Measurements from ENCODE around the gene HNRNPC. TPM values are rescaled to one million over a fixed set of nuclear protein-coding genes. Genes with fewer than 3 reads are reported as not detected.

The HNRNPC gene
- total and polyA plus RNA-seq, 5 donors, result 241 to 334 (median 302) TPM

DNA sequence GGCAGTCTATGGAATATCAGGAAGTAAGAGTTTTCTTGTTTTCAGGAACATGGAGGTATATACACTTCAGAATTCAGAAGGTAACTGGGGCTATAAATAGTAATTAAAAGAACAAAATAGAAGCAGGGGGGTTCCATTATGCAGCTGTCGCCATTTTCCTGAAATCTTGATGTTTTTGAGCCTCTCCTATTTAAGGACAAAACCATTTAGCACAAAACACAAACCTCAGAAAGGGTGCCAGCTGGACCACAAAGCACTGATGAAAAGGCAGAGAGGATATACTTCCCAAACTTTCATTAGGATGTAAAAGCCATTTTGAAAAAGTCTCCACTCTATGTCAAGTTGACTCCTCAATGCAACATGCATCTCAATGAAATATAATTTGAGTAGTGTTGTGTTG lies 59.2 kb downstream of the HNRNPC start:
- ATAC-seq, result no peak
- H3K4me3 ChIP-seq (ENCODE audit: low read length), result no peak overlapping the region
- no peaks in the 10 kb centered on the region for H3K9me3 ChIP-seq (ENCODE audit: control insufficient read depth, low read length)
- 83% methylated on average over 1 of the region's 1 CpG for WGBS
- no peak for DNase-seq
- H3K27ac ChIP-seq (ENCODE audit: low read length), result no peak overlapping the region
- intact Hi-C loops (cut with DNase I), result no loop called here
- no peaks in the 10 kb centered on the region for H3K27me3 ChIP-seq (ENCODE audit: control insufficient read depth, insufficient read depth)
- H3K4me1 ChIP-seq (ENCODE audit: control insufficient read depth, insufficient read depth, low read length), result no peaks in the 10 kb centered on the region

DNA sequence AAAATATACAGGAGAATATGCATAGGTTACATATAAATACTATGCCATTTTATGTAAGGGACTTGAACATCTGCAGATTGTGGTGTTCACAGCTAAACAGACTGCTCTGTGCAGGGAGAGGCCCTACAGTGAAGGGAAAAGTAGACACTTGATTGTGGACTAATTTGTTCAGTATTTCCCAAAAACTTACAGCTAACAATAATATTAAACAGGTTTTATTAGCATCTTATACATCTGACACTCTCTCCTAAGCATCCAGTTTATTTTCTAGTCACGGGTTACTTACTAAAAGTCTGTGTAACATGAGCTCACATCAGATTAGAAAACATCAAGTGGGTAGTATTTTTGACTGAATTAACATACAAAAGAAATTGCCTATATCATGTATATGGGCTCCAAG lies 60.1 kb downstream of the HNRNPC start:
- H3K27me3 ChIP-seq (ENCODE audit: control insufficient read depth, insufficient read depth), result no peaks in the 10 kb centered on the region
- H3K4me3 ChIP-seq (ENCODE audit: low read length), result no peak overlapping the region
- no peaks in the 10 kb centered on the region for H3K4me1 ChIP-seq (ENCODE audit: control insufficient read depth, insufficient read depth, low read length)
- WGBS, result 80% methylated on average over 1 of the region's 1 CpG
- ATAC-seq (no peak), DNase-seq (no peak)
- no peak overlapping the region for H3K27ac ChIP-seq (ENCODE audit: low read length)
- no peaks in the 10 kb centered on the region for H3K9me3 ChIP-seq (ENCODE audit: control insufficient read depth, low read length)
- intact Hi-C loops (cut with DNase I), result no loop called here

- DNase-seq (no peak), ATAC-seq (no peak)
- Histone ChIP-seq H3K4me1 (ENCODE audit: control insufficient read depth, insufficient read depth, low read length) (no peaks in the 10 kb centered on the region), H3K27ac (ENCODE audit: low read length) (no peak overlapping the region), H3K4me3 (ENCODE audit: low read length) (no peak overlapping the region), H3K27me3 (ENCODE audit: control insufficient read depth, insufficient read depth) (no peaks in the 10 kb centered on the region), H3K9me3 (ENCODE audit: control insufficient read depth, low read length) (no peaks in the 10 kb centered on the region)
- intact Hi-C loops (cut with DNase I), result no loop called here
- WGBS, result 96% methylated on average over 4 of the region's 4 CpGs
Observed at GRCh38 chr14:21208554-21208953, 60.7 kb downstream of the HNRNPC start.

DNA sequence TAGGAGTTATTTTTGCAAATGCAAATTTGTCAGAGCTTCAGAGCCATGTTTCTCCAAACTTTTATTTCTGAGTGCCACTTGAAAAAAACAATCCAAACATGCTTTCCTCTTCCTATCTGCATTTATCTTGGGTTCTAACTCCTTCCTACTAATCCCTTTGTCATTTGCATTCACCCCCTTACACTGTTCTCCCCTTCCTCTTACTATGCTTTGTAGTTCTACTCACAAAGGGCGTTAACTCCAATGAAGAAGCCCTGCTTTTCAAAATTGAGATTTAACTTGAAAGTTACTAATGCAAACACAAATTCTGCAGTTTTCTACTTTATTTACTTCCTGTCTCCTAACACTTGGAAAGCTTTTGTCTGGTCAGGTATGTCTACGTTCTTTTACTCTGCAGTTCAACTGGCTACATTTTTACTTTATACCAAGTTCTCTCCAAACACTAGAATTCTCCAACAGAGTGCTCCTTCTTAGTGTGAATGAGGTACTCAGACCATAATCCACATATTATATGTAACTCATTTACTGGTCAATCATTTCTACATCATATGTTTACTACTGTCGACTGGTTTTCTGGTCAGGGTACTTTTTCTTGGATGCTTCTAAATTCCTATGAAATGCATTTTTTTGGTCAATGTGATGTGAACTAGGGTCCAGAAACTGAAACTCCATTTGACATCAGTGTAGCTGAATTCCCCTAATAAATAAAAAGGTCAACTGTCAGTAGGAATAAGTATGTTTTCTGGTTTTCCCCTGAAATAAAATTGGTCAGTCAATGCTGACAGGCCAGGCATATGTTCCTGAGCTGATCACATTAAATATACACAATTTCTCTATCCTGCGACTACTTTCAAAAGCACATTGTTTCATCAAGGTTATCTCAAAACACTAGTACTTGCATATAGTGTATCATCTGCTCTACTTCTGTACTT lies 62.2 kb downstream of the HNRNPC start:
- Histone ChIP-seq H3K9me3 (ENCODE audit: control insufficient read depth, low read length) (no peaks in the 10 kb centered on the region), H3K27ac (ENCODE audit: low read length) (no peak overlapping the region), H3K4me3 (ENCODE audit: low read length) (no peak overlapping the region), H3K4me1 (ENCODE audit: control insufficient read depth, insufficient read depth, low read length) (no peaks in the 10 kb centered on the region), H3K27me3 (ENCODE audit: control insufficient read depth, insufficient read depth) (no peaks in the 10 kb centered on the region)
- ATAC-seq (no peak), DNase-seq (no peak)
- intact Hi-C loops (cut with DNase I), result no loop called here
- WGBS, result 93% methylated on average over 4 of the region's 4 CpGs

DNA sequence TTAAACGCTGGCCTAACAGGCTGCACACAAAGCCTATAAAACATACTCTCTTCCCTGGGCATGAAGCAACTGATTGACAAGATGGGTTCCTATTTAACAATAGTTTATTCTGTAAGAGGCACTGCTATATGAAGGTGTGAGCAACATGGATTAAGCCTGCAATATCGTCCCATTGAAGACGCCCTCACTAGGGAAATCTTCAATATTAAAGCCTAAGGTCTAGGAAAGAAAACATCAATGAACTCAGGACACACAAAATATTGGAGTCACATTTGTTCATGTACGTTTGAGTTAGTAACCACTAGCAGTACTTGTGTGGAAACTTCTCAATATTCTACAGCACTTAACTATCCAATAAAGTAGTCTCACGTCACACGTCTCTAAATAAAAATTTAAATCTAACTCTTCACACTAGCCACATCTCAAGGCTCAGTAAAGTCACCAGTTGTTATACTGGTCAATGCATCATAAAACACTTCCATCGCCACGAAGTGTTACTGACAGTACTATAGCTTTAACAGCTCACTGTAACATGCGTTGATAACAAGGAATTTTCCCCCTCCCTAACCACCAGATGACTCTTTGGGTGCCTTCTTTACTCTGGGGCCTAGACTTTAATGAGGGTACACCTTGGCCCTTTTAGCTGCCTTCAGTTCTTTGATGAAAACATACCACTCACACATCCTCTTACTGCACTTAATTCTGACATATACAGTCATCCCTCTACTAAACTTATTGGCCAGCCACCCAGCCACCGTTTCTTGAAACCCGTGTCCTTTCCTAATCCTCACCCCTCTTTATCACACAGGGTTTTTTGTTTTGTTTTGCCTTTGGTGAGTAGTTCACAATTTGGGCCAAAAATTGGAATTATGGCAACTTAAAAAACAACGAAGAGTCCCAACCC lies 63.3 kb downstream of the HNRNPC start:
- no peaks in the 10 kb centered on the region for H3K27me3 ChIP-seq (ENCODE audit: control insufficient read depth, insufficient read depth)
- DNase-seq, result no peak
- H3K9me3 ChIP-seq (ENCODE audit: control insufficient read depth, low read length), result no peaks in the 10 kb centered on the region
- no peak overlapping the region for H3K27ac ChIP-seq (ENCODE audit: low read length)
- WGBS, result 78% methylated on average over 12 of the region's 12 CpGs
- no peaks in the 10 kb centered on the region for H3K4me1 ChIP-seq (ENCODE audit: control insufficient read depth, insufficient read depth, low read length)
- ATAC-seq, result no peak
- intact Hi-C loops (cut with DNase I), result no loop called here
- H3K4me3 ChIP-seq (ENCODE audit: low read length), result no peak overlapping the region

DNA sequence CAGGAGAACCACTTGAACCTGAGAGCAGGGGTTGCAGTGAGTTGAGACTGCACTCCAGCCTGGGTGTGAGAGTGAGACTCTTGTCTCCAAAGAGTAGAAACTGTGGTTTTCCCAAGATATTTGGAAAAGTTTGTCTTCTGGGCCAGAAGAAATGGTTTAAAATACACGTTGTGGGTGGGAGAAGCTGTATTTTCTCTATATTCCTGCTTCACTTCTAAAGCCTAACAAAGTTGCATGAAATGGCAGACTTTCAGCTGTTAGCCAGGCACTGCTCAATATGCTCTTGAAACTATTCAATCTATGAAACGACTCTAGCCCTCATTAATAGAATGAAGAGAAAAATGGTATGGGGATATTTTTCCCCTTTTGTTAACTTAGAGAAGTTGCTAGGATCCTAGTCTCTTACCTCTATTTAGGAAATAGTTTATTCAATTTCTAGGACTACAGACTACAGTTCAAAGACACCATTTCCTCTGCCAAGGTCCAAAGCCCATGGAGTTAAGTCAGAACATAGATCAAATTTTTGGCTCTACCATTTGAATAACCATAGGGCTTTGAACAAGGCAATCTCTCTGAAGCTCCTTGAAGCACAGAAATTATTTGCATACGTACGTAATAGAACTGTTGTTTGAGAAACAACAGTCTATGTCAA lies 64.1 kb downstream of the HNRNPC start:
- DNase-seq (no peak), ATAC-seq (peak; percentile 6 to 17)
- Histone ChIP-seq H3K27ac (ENCODE audit: low read length) (no peak overlapping the region), H3K9me3 (ENCODE audit: control insufficient read depth, low read length) (no peaks in the 10 kb centered on the region), H3K4me1 (ENCODE audit: control insufficient read depth, insufficient read depth, low read length) (no peaks in the 10 kb centered on the region), H3K4me3 (ENCODE audit: low read length) (no peak overlapping the region), H3K27me3 (ENCODE audit: control insufficient read depth, insufficient read depth) (no peaks in the 10 kb centered on the region)
- WGBS, result 86% methylated on average over 4 of the region's 4 CpGs
- intact Hi-C loops (cut with DNase I), result no loop called here

DNA sequence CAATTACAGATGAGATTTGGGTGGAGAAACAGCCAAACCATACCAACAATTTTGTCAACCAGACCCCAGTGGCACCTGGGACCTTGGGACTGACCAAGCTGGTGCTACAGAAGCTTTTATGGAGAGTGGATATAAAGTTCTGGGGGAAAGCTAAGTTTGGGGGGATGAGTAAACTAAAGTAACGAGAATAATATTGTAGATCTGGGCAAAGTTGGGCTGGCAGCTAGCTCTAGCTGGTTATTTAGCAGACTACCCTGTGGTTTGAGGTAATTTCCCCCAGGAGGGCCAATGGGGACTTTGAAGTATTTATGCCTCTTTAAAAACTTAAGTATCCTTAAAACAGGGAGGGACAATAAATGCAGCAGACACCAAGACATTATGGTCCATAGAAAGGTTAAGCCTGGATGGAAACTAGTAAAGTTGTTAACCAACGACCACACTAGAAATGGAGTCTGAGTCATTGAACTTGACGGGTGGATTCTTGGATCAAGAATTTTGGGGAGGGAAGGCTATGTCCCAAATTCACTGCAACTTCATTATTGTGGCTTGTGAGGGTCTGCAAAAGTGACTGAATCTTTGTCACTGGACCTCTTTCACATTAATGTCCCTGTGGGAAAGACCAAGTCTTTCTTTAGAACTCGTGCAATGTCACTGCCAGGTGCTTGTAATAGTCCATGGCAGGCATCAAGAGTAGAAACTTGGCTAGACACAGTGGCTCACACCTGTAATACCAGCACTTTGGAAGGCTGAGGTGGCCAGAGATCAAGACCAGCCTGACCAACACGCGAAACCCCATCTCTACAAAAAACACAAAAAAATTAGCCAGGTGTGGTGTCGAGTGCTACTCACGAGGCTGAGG lies 64.8 kb downstream of the HNRNPC start:
- H3K4me3 ChIP-seq (ENCODE audit: low read length), result no peak overlapping the region
- ATAC-seq (peak; percentile 9 to 14), DNase-seq (no peak)
- intact Hi-C loops (cut with DNase I), result no loop called here
- 88% methylated on average over 8 of the region's 8 CpGs for WGBS
- no peak overlapping the region for H3K27ac ChIP-seq (ENCODE audit: low read length)
- H3K27me3 ChIP-seq (ENCODE audit: control insufficient read depth, insufficient read depth), result no peaks in the 10 kb centered on the region
- no peaks in the 10 kb centered on the region for H3K4me1 ChIP-seq (ENCODE audit: control insufficient read depth, insufficient read depth, low read length)
- no peaks in the 10 kb centered on the region for H3K9me3 ChIP-seq (ENCODE audit: control insufficient read depth, low read length)

- no peak for ATAC-seq
- intact Hi-C loops (cut with DNase I), result no loop called here
- 81% methylated on average over 8 of the region's 8 CpGs for WGBS
Observed at GRCh38 chr14:21203470-21204166, 65.6 kb downstream of the HNRNPC start.

GRCh38 chr14:21202463-21203358 lies 66.5 kb downstream of the HNRNPC start:
- no peaks in the 10 kb centered on the region for H3K4me1 ChIP-seq (ENCODE audit: control insufficient read depth, insufficient read depth, low read length)
- intact Hi-C loops (cut with DNase I), result no loop called here
- WGBS, result 93% methylated on average over 4 of the region's 4 CpGs
- no peaks in the 10 kb centered on the region for H3K9me3 ChIP-seq (ENCODE audit: control insufficient read depth, low read length)
- ATAC-seq, result no peak
- no peaks in the 10 kb centered on the region for H3K27me3 ChIP-seq (ENCODE audit: control insufficient read depth, insufficient read depth)
- H3K4me3 ChIP-seq (ENCODE audit: low read length), result no peak overlapping the region
- H3K27ac ChIP-seq (ENCODE audit: low read length), result no peak overlapping the region
- DNase-seq, result no peak

More at GRCh38 chr14:21203470-21204166, 65.6 kb downstream of the HNRNPC start:
- Histone ChIP-seq H3K27ac (ENCODE audit: low read length) (no peak overlapping the region), H3K9me3 (ENCODE audit: control insufficient read depth, low read length) (no peaks in the 10 kb centered on the region), H3K4me1 (ENCODE audit: control insufficient read depth, insufficient read depth, low read length) (no peaks in the 10 kb centered on the region), H3K4me3 (ENCODE audit: low read length) (no peak overlapping the region), H3K27me3 (ENCODE audit: control insufficient read depth, insufficient read depth) (no peaks in the 10 kb centered on the region)
- DNase-seq, result no peak
